HUES64 (cell line): Measurements from ENCODE around the gene STARD7.
"Not testable (repeated sequence)": the region's sequence is repeated elsewhere in the genome, so short reads cannot be mapped to it uniquely, and the experiment has no call there.

Source experiments
- H3K27ac ChIP-seq: 2 replicates; pipeline ENCODE4 v1.7.0; 2013; ENCODE audit warnings: low read depth, low read length, inconsistent platforms
- H3K27me3 ChIP-seq: 2 replicates; pipeline ENCODE4 v1.6.1; 2013; ENCODE audit warnings: mild to moderate bottlenecking, low read length; ENCODE audit not compliant: insufficient read depth
- H3K36me3 ChIP-seq: 2 replicates; pipeline ENCODE4 v1.6.1; 2013; ENCODE audit warnings: mild to moderate bottlenecking, low read length; ENCODE audit not compliant: insufficient read depth
- H3K4me1 ChIP-seq: 2 replicates; pipeline ENCODE4 v1.6.1; 2013; ENCODE audit warnings: mild to moderate bottlenecking, low read length, moderate library complexity; ENCODE audit not compliant: insufficient read depth
- H3K4me3 ChIP-seq: 2 replicates; pipeline ENCODE4 v1.5.1; 2013; ENCODE audit warnings: mild to moderate bottlenecking, low read length, moderate library complexity
- H3K9ac ChIP-seq: 2 replicates; pipeline ENCODE4 v1.6.1; 2013; ENCODE audit warnings: mild to moderate bottlenecking, low read depth, low read length
- H3K9me3 ChIP-seq: 2 replicates; pipeline ENCODE4 v1.6.1; 2013; ENCODE audit warnings: low read depth, low read length; ENCODE audit not compliant: insufficient read depth
- WGBS: fragments of 150-250, 120-280 bp; methylation state at CpG from one replicate; pipeline ENCODE4 v1.1.7; 2013; ENCODE audit warnings: missing lambda C conversion rate; 5-methylcytosine and 5-hydroxymethylcytosine counted together

Gene STARD7

GRCh38 chr2:96233880-96234316, 25.3 kb upstream of the STARD7 start:
- Histone ChIP-seq H3K4me1 (no peaks in the 10 kb centered on the region), H3K36me3 (no peaks in the 10 kb centered on the region), H3K9ac (no peak overlapping the region), H3K9me3 (no peaks in the 10 kb centered on the region), H3K4me3 (no peak overlapping the region), H3K27ac (no peak overlapping the region), H3K27me3 (no peaks in the 10 kb centered on the region)
- 86% methylated on average over 4 of the region's 4 CpGs for WGBS

- Histone ChIP-seq H3K9ac (no peak overlapping the region), H3K27ac (no peak overlapping the region), H3K27me3 (no peaks in the 10 kb centered on the region), H3K4me3 (no peak overlapping the region), H3K9me3 (no peaks in the 10 kb centered on the region), H3K4me1 (no peaks in the 10 kb centered on the region), H3K36me3 (no peaks in the 10 kb centered on the region)
- WGBS = 84% methylated on average over 5 of the region's 6 CpGs
These were observed 24.8 kb upstream of the STARD7 start for GRCh38 chr2:96233436-96233835.

- Histone ChIP-seq H3K9me3 (no peaks in the 10 kb centered on the region), H3K27ac (no peak overlapping the region), H3K4me3 (no peak overlapping the region), H3K4me1 (no peaks in the 10 kb centered on the region), H3K27me3 (no peaks in the 10 kb centered on the region), H3K36me3 (no peaks in the 10 kb centered on the region), H3K9ac (no peak overlapping the region)
- WGBS = 96% methylated on average over 4 of the region's 4 CpGs
These were observed 22.7 kb upstream of the STARD7 start for GRCh38 chr2:96231316-96231715.

- Histone ChIP-seq H3K9me3 (no peaks in the 10 kb centered on the region), H3K36me3 (no peaks in the 10 kb centered on the region), H3K4me3 (no peak overlapping the region), H3K9ac (no peak overlapping the region), H3K27me3 (no peaks in the 10 kb centered on the region), H3K27ac (no peak overlapping the region), H3K4me1 (no peaks in the 10 kb centered on the region)
- WGBS = 90% methylated on average over 3 of the region's 3 CpGs
These were observed 16.4 kb upstream of the STARD7 start for GRCh38 chr2:96225016-96225533.

DNA sequence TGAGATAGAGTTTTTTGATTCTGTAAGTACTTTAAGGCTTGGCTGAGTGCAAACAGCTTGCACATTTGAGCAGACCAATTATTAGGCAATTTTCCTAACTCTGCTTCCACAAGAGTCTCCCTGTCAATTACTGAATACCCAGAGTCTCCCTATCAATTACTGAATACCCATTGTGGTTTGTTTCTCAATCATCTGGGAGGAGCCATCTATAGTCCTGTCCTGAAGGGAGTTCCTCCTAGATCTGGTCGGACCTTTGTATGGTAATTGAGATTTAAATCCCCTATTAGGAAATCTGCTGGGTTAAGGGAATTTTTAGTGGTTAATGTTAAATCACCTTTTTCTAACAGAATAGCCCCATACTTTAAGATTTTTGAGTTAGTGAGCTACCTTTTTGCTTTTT, 12.5 kb upstream of the STARD7 start:
- not testable (repeated sequence) for H3K4me3 ChIP-seq, H3K36me3 ChIP-seq, H3K27ac ChIP-seq, H3K4me1 ChIP-seq, H3K9ac ChIP-seq, H3K27me3 ChIP-seq, H3K9me3 ChIP-seq
- WGBS = 75% methylated on average over 1 of the region's 1 CpG

DNA sequence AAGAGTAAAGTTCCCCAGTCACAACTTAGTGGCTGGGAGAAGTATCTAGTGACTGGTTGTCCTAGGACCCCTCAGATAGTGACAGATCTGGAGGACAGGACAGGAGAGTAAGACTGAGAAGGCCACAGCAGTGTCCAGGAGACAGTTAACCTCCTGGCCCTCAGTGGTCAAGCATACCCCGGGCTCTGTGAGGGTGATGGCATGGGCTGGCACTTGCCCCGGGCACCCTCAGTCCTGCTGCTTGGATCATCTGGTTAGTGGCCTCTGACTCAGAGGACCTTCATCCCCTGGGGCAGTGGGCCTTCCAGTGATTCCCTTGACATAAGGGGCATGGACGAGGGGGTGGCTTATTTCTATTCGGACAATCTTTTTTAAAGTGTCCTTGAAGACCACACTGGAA, 11.3 kb upstream of the STARD7 start:
- 96% methylated on average over 4 of the region's 4 CpGs for WGBS
- H3K4me1 ChIP-seq, H3K9ac ChIP-seq, H3K4me3 ChIP-seq, H3K27me3 ChIP-seq, H3K9me3 ChIP-seq, H3K36me3 ChIP-seq, H3K27ac ChIP-seq: not testable (repeated sequence)

- 89% methylated on average over 13 of the region's 13 CpGs for WGBS
- Histone ChIP-seq H3K9me3 (no peaks in the 10 kb centered on the region), H3K27me3 (no peaks in the 10 kb centered on the region), H3K4me3 (no peak overlapping the region), H3K4me1 (no peaks in the 10 kb centered on the region), H3K36me3 (no peaks in the 10 kb centered on the region), H3K27ac (no peak overlapping the region), H3K9ac (no peak overlapping the region)
These were observed 10.0 kb upstream of the STARD7 start for GRCh38 chr2:96218508-96219131.

DNA sequence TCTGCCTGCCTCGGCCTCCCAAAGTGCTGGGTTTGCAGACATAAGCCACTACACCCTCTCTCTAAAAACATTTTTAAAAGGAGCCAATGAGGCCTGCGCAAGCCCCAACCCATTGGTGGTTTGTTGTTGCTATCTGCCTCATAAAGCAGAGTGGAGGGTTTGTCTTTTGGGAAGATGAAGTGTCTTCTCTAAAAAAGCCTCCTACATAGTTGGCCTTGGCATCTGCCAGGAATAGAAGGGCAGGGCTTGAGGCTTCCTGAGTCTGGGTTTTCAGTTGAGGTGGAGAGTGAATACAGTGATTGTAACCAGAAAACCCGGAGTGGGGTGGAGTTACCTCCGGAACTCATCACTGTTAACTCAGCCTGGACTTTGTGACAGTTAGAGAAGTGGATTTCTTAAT, 5.9 kb upstream of the STARD7 start:
- H3K36me3 ChIP-seq = no peaks in the 10 kb centered on the region
- H3K4me3 ChIP-seq = no peak overlapping the region
- WGBS = 96% methylated on average over 4 of the region's 4 CpGs

DNA sequence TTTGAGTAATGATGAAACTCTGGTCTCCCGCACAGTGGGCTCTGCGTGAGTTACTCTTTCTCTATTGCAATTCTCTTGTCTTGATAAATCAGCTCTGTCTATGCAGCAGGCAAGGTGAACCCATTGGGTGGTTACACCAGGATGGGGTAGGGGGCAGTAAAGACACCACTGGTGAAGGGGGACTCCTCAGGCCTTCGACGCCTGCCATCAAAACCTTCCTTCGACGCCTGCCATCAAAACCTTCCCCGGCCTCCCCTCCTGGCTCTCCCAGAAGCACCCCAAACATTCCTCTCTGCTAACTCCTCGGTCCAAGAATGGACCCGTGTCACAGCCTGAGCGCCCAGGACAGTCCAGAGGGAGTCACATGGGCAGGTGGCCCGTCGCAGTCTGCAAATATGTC, 4.8 kb upstream of the STARD7 start:
- Histone ChIP-seq H3K27me3 (no peaks in the 10 kb centered on the region), H3K4me3 (no peak overlapping the region), H3K4me1 (peaks cover 6% of the 10 kb centered on the region; the same call in 1 of the 2 replicates), H3K27ac (no peak overlapping the region), H3K9me3 (no peaks in the 10 kb centered on the region), H3K9ac (no peak overlapping the region), H3K36me3 (no peaks in the 10 kb centered on the region)
- WGBS = 90% methylated on average over 12 of the region's 12 CpGs

More for the DNA sequence above, 5.9 kb upstream of the STARD7 start:
- no peaks in the 10 kb centered on the region for H3K9me3 ChIP-seq
- no peak overlapping the region for H3K27ac ChIP-seq
- H3K4me1 ChIP-seq = peaks cover 3% of the 10 kb centered on the region; the same call in 1 of the 2 replicates
- H3K27me3 ChIP-seq = no peaks in the 10 kb centered on the region
- no peak overlapping the region for H3K9ac ChIP-seq

DNA sequence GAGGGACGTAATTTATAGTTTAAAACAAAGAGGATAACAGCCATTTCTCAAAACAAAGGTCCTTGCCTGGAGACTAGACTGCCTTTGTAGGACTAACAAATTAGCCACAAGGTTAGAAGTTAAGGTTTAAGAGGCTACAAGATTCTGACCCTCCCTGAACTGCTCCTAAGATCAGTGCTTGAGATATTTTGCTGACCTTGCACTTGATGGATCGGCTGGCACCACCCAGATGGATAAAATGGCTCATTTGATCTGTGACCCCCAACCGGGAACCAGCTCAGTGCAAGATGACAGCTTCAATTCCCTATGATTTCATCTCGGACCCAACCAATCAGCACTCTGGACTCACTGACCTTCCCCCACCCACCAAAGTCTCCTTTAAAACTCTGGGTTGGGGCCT, 3.7 kb upstream of the STARD7 start:
- no peaks in the 10 kb centered on the region for H3K27me3 ChIP-seq
- H3K9ac ChIP-seq = no peak overlapping the region
- H3K36me3 ChIP-seq = no peaks in the 10 kb centered on the region
- peaks cover 8% of the 10 kb centered on the region; the same call in 1 of the 2 replicates for H3K4me1 ChIP-seq
- H3K4me3 ChIP-seq = no peak overlapping the region
- H3K27ac ChIP-seq = no peak overlapping the region
- 93% methylated on average over 4 of the region's 4 CpGs for WGBS
- H3K9me3 ChIP-seq = no peaks in the 10 kb centered on the region

DNA sequence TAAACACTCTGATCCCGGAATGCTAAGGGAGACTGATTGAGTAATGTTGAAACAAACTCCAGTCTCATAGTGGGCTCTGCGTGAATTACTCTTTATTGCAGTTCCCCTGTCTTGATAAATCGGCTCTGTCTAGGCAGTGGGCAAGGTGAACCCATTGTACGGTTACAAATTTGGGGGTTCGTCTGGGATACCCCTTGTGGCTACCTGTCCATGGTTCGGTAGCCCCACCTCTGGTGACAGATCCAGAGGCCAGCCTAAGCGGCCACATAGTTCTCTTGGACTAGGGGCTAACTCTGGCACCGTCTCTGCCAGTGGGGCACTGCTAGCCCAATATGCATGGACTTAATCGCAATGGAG, 1.1 kb upstream of the STARD7 start:
- H3K4me1 ChIP-seq = peaks cover 26% of the 10 kb centered on the region
- peak overlapping the region; percentile 75 for H3K9ac ChIP-seq
- no peaks in the 10 kb centered on the region for H3K27me3 ChIP-seq
- WGBS = 95% methylated on average over 9 of the region's 9 CpGs
- H3K4me3 ChIP-seq = peak overlapping the region; percentile 93
- H3K27ac ChIP-seq = no peak overlapping the region
- H3K36me3 ChIP-seq = peaks cover 5% of the 10 kb centered on the region; the same call in 1 of the 2 replicates
- no peaks in the 10 kb centered on the region for H3K9me3 ChIP-seq
